Activated T-helper 2 cell treated with anti-CD3 and anti-CD28 coated beads, Interferon-gamma antibody, Interleukin-2, Interleukin-4, amounts not matched to agents 10 μg/mL and 5 μg/mL and 100 μg/mL, durations not matched to agents 14 hours and 24 hours and 36 hours (primary cell): Measurements from ENCODE around the gene MAPKAP1. TPM values are rescaled to one million over a fixed set of nuclear protein-coding genes. Genes with fewer than 3 reads are reported as not detected.
"Not testable (repeated sequence)": the region's sequence is repeated elsewhere in the genome, so short reads cannot be mapped to it uniquely, and the experiment has no call there.

Experiments used
- DNase-seq: peaks from one replicate; pipeline ENCODE4 v3.0.0; 2021; ENCODE audit warnings: low spot score
- H3K27ac Mint-ChIP-seq: one replicate; pipeline ENCODE4 v1.8.0; 2021; ENCODE audit warnings: mixed read lengths
- H3K27me3 Mint-ChIP-seq: one replicate; pipeline ENCODE4 v1.8.0; 2021; ENCODE audit warnings: low read depth, mixed read lengths
- H3K36me3 Mint-ChIP-seq: one replicate; pipeline ENCODE4 v1.8.0; 2021; ENCODE audit warnings: low read depth, mixed read lengths
- H3K4me1 Mint-ChIP-seq: one replicate; pipeline ENCODE4 v1.8.0; 2021; ENCODE audit warnings: low read depth, mixed read lengths
- H3K4me3 Mint-ChIP-seq: one replicate; pipeline ENCODE4 v1.8.0; 2021; ENCODE audit warnings: low read depth, mild to moderate bottlenecking, moderate library complexity, mixed read lengths
- H3K9me3 Mint-ChIP-seq: one replicate; pipeline ENCODE4 v1.8.0; 2021; ENCODE audit warnings: mixed read lengths
- intact Hi-C: fragments of 100-400 bp; cut with micrococcal nuclease; formaldehyde crosslinking; loops from one replicate; pipeline ENCODE4 v1.15.1; 2023
- total RNA-seq: library from RNA; stranded (reverse); gene quantifications from 2 replicates; pipeline ENCODE4 v1.2.3, GENCODE V29; 2022

MAPKAP1 gene
- total RNA-seq, 1 donor from 2014 or later: 83.8 TPM

GRCh38 chr9:125407432-125407973 lies 299.5 kb downstream of the MAPKAP1 start:
- peaks cover 11% of the 10 kb centered on the region for H3K4me1 Mint-ChIP-seq
- DNase-seq: no peak
- H3K27ac Mint-ChIP-seq: no peak overlapping the region
- intact Hi-C loops: loop anchor here (2.0 to 5.0 kb wide), 2 partner anchors 991 to 1085 kb away; no protein-coding TSS in a partner anchor
- H3K9me3 Mint-ChIP-seq: no peaks in the 10 kb centered on the region
- peak overlapping the region; percentile 54 for H3K4me3 Mint-ChIP-seq
- H3K27me3 Mint-ChIP-seq: peaks cover 13% of the 10 kb centered on the region
- no peaks in the 10 kb centered on the region for H3K36me3 Mint-ChIP-seq

GRCh38 chr9:125406810-125407087 lies 300.3 kb downstream of the MAPKAP1 start:
- no peak for DNase-seq
- Mint-ChIP-seq H3K27ac (no peak overlapping the region), H3K27me3 (peaks cover 13% of the 10 kb centered on the region), H3K36me3 (no peaks in the 10 kb centered on the region), H3K4me3 (no peak overlapping the region), H3K4me1 (peaks cover 11% of the 10 kb centered on the region), H3K9me3 (no peaks in the 10 kb centered on the region)
- intact Hi-C loops: loop anchor here (2.0 to 5.0 kb wide), 2 partner anchors 992 to 1086 kb away; no protein-coding TSS in a partner anchor

- intact Hi-C loops: loop anchor here (2.0 to 5.0 kb wide), 2 partner anchors 993 to 1086 kb away; no protein-coding TSS in a partner anchor
- Mint-ChIP-seq H3K4me1 (peaks cover 11% of the 10 kb centered on the region), H3K36me3 (no peaks in the 10 kb centered on the region), H3K4me3 (no peak overlapping the region), H3K27ac (no peak overlapping the region), H3K27me3 (peaks cover 13% of the 10 kb centered on the region), H3K9me3 (no peaks in the 10 kb centered on the region)
- DNase-seq: no peak
Observed at GRCh38 chr9:125405938-125406809, 300.8 kb downstream of the MAPKAP1 start.

- intact Hi-C loops: loop anchor here (5.0 kb wide), 1 partner anchor 1088 kb away; no protein-coding TSS in a partner anchor
- Mint-ChIP-seq H3K36me3 (no peaks in the 10 kb centered on the region), H3K27me3 (peaks cover 9% of the 10 kb centered on the region), H3K27ac (no peak overlapping the region), H3K4me3 (no peak overlapping the region), H3K9me3 (no peaks in the 10 kb centered on the region), H3K4me1 (peaks cover 7% of the 10 kb centered on the region)
- DNase-seq: no peak
Observed at GRCh38 chr9:125404733-125405132, 302.3 kb downstream of the MAPKAP1 start.

GRCh38 chr9:125400725-125401716 lies 306.0 kb downstream of the MAPKAP1 start:
- intact Hi-C loops: no loop called here
- Mint-ChIP-seq H3K27me3 (no peaks in the 10 kb centered on the region), H3K4me1 (no peaks in the 10 kb centered on the region), H3K9me3 (no peaks in the 10 kb centered on the region), H3K27ac (no peak overlapping the region), H3K36me3 (no peaks in the 10 kb centered on the region), H3K4me3 (no peak overlapping the region)
- no peak for DNase-seq

- H3K36me3 Mint-ChIP-seq, H3K9me3 Mint-ChIP-seq, H3K4me1 Mint-ChIP-seq, H3K4me3 Mint-ChIP-seq, DNase-seq, H3K27ac Mint-ChIP-seq, intact Hi-C loops, H3K27me3 Mint-ChIP-seq: not testable (repeated sequence)
Observed at GRCh38 chr9:125400232-125400631, 306.8 kb downstream of the MAPKAP1 start.

GRCh38 chr9:125399666-125400065 lies 307.3 kb downstream of the MAPKAP1 start:
- no peaks in the 10 kb centered on the region for H3K9me3 Mint-ChIP-seq
- H3K36me3 Mint-ChIP-seq: no peaks in the 10 kb centered on the region
- no peak overlapping the region for H3K27ac Mint-ChIP-seq
- no peak for DNase-seq
- no peaks in the 10 kb centered on the region for H3K27me3 Mint-ChIP-seq
- H3K4me3 Mint-ChIP-seq: no peak overlapping the region
- intact Hi-C loops: no loop called here
- H3K4me1 Mint-ChIP-seq: no peaks in the 10 kb centered on the region

GRCh38 chr9:125399165-125399564 lies 307.8 kb downstream of the MAPKAP1 start:
- Mint-ChIP-seq H3K9me3 (no peaks in the 10 kb centered on the region), H3K27ac (no peak overlapping the region), H3K27me3 (no peaks in the 10 kb centered on the region), H3K4me3 (no peak overlapping the region), H3K4me1 (no peaks in the 10 kb centered on the region), H3K36me3 (no peaks in the 10 kb centered on the region)
- intact Hi-C loops: no loop called here
- no peak for DNase-seq

GRCh38 chr9:125398243-125398642 lies 308.8 kb downstream of the MAPKAP1 start:
- H3K9me3 Mint-ChIP-seq: no peaks in the 10 kb centered on the region
- H3K36me3 Mint-ChIP-seq: no peaks in the 10 kb centered on the region
- no peaks in the 10 kb centered on the region for H3K27me3 Mint-ChIP-seq
- H3K4me1 Mint-ChIP-seq: no peaks in the 10 kb centered on the region
- no peak overlapping the region for H3K27ac Mint-ChIP-seq
- intact Hi-C loops: no loop called here
- H3K4me3 Mint-ChIP-seq: no peak overlapping the region
- DNase-seq: no peak

- no peaks in the 10 kb centered on the region for H3K9me3 Mint-ChIP-seq
- no peak for DNase-seq
- no peak overlapping the region for H3K4me3 Mint-ChIP-seq
- H3K36me3 Mint-ChIP-seq: no peaks in the 10 kb centered on the region
- H3K27me3 Mint-ChIP-seq: no peaks in the 10 kb centered on the region
- intact Hi-C loops: no loop called here
- no peak overlapping the region for H3K27ac Mint-ChIP-seq
- no peaks in the 10 kb centered on the region for H3K4me1 Mint-ChIP-seq
Observed at GRCh38 chr9:125397736-125398135, 309.3 kb downstream of the MAPKAP1 start.

GRCh38 chr9:125396799-125397198 lies 310.2 kb downstream of the MAPKAP1 start:
- Mint-ChIP-seq H3K4me3 (no peak overlapping the region), H3K4me1 (no peaks in the 10 kb centered on the region), H3K9me3 (no peaks in the 10 kb centered on the region), H3K27me3 (no peaks in the 10 kb centered on the region), H3K27ac (no peak overlapping the region), H3K36me3 (no peaks in the 10 kb centered on the region)
- intact Hi-C loops: no loop called here
- DNase-seq: no peak

GRCh38 chr9:125393426-125393825 lies 313.6 kb downstream of the MAPKAP1 start:
- H3K4me3 Mint-ChIP-seq: no peak overlapping the region
- no peaks in the 10 kb centered on the region for H3K36me3 Mint-ChIP-seq
- intact Hi-C loops: no loop called here
- H3K27me3 Mint-ChIP-seq: no peaks in the 10 kb centered on the region
- no peaks in the 10 kb centered on the region for H3K9me3 Mint-ChIP-seq
- H3K27ac Mint-ChIP-seq: no peak overlapping the region
- H3K4me1 Mint-ChIP-seq: no peaks in the 10 kb centered on the region
- no peak for DNase-seq
